Measurements from ENCODE around the gene IL17A.
"Not testable (repeated sequence)": the region's sequence is repeated elsewhere in the genome, so short reads cannot be mapped to it uniquely, and the experiment has no call there.

Gene IL17A

DNA sequence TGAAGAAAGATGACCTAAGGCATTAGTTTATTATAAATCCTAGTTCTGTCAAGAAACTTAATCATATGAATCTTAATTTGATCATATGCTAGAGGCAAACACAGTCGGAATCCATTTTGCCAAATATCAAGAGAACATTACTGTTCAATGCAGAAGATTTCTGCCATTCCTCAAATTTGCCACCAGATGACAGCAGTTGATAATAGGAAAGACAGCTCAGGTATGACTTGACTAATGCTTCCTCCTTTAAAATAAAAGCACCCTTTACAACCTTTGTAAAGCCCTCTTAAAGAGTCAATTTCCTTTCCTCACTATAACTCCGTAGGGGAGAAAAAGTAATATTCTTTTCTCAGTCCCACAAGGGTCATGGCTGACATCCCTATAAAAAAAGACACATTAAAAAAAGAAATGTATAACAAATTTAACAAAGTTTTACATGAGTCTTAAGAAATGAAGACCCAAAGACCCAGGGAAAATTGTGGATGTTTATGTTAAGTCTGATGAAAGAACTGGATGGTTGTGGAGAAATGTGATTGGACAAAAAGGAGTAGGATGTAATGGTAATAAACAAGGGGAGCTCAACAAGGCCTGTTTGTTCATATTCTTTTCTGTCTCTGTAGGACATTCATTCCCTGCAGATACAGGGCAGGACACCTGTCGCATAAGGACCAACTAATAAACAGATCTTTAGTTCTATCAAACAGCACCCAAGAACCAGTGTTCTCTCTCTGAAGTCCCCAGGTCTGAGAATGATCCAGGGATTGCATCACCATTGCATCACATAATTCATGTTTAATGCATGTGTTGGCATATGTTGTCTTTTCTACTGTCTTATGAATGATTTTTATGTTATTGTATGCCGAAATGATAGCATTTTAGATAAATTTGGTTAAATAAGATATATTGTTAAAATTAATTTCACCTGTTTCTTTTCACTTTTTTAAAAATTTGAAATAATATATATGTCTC lies 23.0 kb upstream of the IL17A start:
- Histone ChIP-seq H3K4me1 (ENCODE audit: insufficient read depth, low read length, severe bottlenecking) (no peaks in the 10 kb centered on the region), H2AFZ (ENCODE audit: low read length) (no peak overlapping the region), H3K79me2 (ENCODE audit: insufficient read depth, low read length) (no peaks in the 10 kb centered on the region), H3F3A (ENCODE audit: insufficient read depth, low read length) (no peaks in the 10 kb centered on the region), H3K27ac (ENCODE audit: low read depth, low read length, poor library complexity, severe bottlenecking) (no peak overlapping the region), H4K20me1 (ENCODE audit: insufficient read depth, low read length) (no peaks in the 10 kb centered on the region), H3K9ac (ENCODE audit: low read length) (no peak overlapping the region), H3K4me3 (ENCODE audit: low read depth, low read length, poor library complexity, severe bottlenecking) (no peak overlapping the region), H3K9me3 (ENCODE audit: low read length) (no peaks in the 10 kb centered on the region), H3K36me3 (ENCODE audit: insufficient read depth, low read length) (no peaks in the 10 kb centered on the region), H3K9me2 (ENCODE audit: low read depth, low read length) (no peaks in the 10 kb centered on the region), H3K4me2 (ENCODE audit: low read length) (no peak overlapping the region), H3K27me3 (ENCODE audit: insufficient read depth, low read length) (no peaks in the 10 kb centered on the region)
- peak; percentile 64 for TF ChIP-seq CTCF (IDR thresholded peaks at IDR 0.05; ENCODE audit: low read length)
- TF ChIP-seq EZH2 (IDR thresholded peaks at IDR 0.05; ENCODE audit: borderline replicate concordance, low read length): no peak

GRCh38 chr6:52164319-52165094 lies 21.7 kb upstream of the IL17A start:
- no peak overlapping the region for H2AFZ ChIP-seq (ENCODE audit: low read length)
- H3K4me2 ChIP-seq (ENCODE audit: low read length): no peak overlapping the region
- no peak overlapping the region for H3K4me3 ChIP-seq (ENCODE audit: low read depth, low read length, poor library complexity, severe bottlenecking)
- H3K4me1 ChIP-seq (ENCODE audit: insufficient read depth, low read length, severe bottlenecking): no peaks in the 10 kb centered on the region
- no peaks in the 10 kb centered on the region for H3K9me2 ChIP-seq (ENCODE audit: low read depth, low read length)
- TF ChIP-seq EZH2 (IDR thresholded peaks at IDR 0.05; ENCODE audit: borderline replicate concordance, low read length) (no peak), CTCF (IDR thresholded peaks at IDR 0.05; ENCODE audit: low read length) (no peak)
- H3K27ac ChIP-seq (ENCODE audit: low read depth, low read length, poor library complexity, severe bottlenecking): no peak overlapping the region
- no peaks in the 10 kb centered on the region for H3K79me2 ChIP-seq (ENCODE audit: insufficient read depth, low read length)
- H3K36me3 ChIP-seq (ENCODE audit: insufficient read depth, low read length): no peaks in the 10 kb centered on the region
- H3F3A ChIP-seq (ENCODE audit: insufficient read depth, low read length): no peaks in the 10 kb centered on the region
- H3K9ac ChIP-seq (ENCODE audit: low read length): no peak overlapping the region
- no peaks in the 10 kb centered on the region for H4K20me1 ChIP-seq (ENCODE audit: insufficient read depth, low read length)
- H3K27me3 ChIP-seq (ENCODE audit: insufficient read depth, low read length): no peaks in the 10 kb centered on the region
- H3K9me3 ChIP-seq (ENCODE audit: low read length): no peaks in the 10 kb centered on the region

- Histone ChIP-seq H3K4me3 (ENCODE audit: low read depth, low read length, poor library complexity, severe bottlenecking) (no peak overlapping the region), H3K27me3 (ENCODE audit: insufficient read depth, low read length) (no peaks in the 10 kb centered on the region; the same call in 1 of the 2 replicates), H3K27ac (ENCODE audit: low read depth, low read length, poor library complexity, severe bottlenecking) (no peak overlapping the region), H3K9me3 (ENCODE audit: low read length) (no peaks in the 10 kb centered on the region), H3K79me2 (ENCODE audit: insufficient read depth, low read length) (no peaks in the 10 kb centered on the region), H3K9me2 (ENCODE audit: low read depth, low read length) (no peaks in the 10 kb centered on the region), H3K9ac (ENCODE audit: low read length) (no peak overlapping the region), H3K36me3 (ENCODE audit: insufficient read depth, low read length) (no peaks in the 10 kb centered on the region), H4K20me1 (ENCODE audit: insufficient read depth, low read length) (no peaks in the 10 kb centered on the region), H2AFZ (ENCODE audit: low read length) (no peak overlapping the region), H3K4me1 (ENCODE audit: insufficient read depth, low read length, severe bottlenecking) (no peaks in the 10 kb centered on the region), H3F3A (ENCODE audit: insufficient read depth, low read length) (no peaks in the 10 kb centered on the region), H3K4me2 (ENCODE audit: low read length) (no peak overlapping the region)
- no peak for TF ChIP-seq CTCF (IDR thresholded peaks at IDR 0.05; ENCODE audit: low read length)
- no peak for TF ChIP-seq EZH2 (IDR thresholded peaks at IDR 0.05; ENCODE audit: borderline replicate concordance, low read length)
These were observed 18.9 kb upstream of the IL17A start for GRCh38 chr6:52167267-52167666.

- not testable (repeated sequence) for H3K4me1 ChIP-seq (ENCODE audit: insufficient read depth, low read length, severe bottlenecking); H3K36me3 ChIP-seq (ENCODE audit: insufficient read depth, low read length); H3K4me3 ChIP-seq (ENCODE audit: low read depth, low read length, poor library complexity, severe bottlenecking); H3K27me3 ChIP-seq (ENCODE audit: insufficient read depth, low read length); H3F3A ChIP-seq (ENCODE audit: insufficient read depth, low read length); H3K27ac ChIP-seq (ENCODE audit: low read depth, low read length, poor library complexity, severe bottlenecking); H3K4me2 ChIP-seq (ENCODE audit: low read length); H4K20me1 ChIP-seq (ENCODE audit: insufficient read depth, low read length); H3K9me3 ChIP-seq (ENCODE audit: low read length); H3K79me2 ChIP-seq (ENCODE audit: insufficient read depth, low read length); H3K9ac ChIP-seq (ENCODE audit: low read length); H2AFZ ChIP-seq (ENCODE audit: low read length); H3K9me2 ChIP-seq (ENCODE audit: low read depth, low read length)
These were observed 17.8 kb upstream of the IL17A start for GRCh38 chr6:52168351-52168750.

All from OCI-LY1 (cell line).